HG03175 (cell line): Measurements from ENCODE around the gene SBF1.
"Not testable (repeated sequence)": the region's sequence is repeated elsewhere in the genome, so short reads cannot be mapped to it uniquely, and the experiment has no call there.

Source experiments
- ATAC-seq: cut with Tn5 transposase; IDR thresholded peaks from one replicate; pipeline ENCODE4 v1.9.1; 2021; ENCODE audit warnings: mild to moderate bottlenecking, moderate library complexity; ENCODE audit not compliant: unreplicated experiment

The SBF1 gene

DNA sequence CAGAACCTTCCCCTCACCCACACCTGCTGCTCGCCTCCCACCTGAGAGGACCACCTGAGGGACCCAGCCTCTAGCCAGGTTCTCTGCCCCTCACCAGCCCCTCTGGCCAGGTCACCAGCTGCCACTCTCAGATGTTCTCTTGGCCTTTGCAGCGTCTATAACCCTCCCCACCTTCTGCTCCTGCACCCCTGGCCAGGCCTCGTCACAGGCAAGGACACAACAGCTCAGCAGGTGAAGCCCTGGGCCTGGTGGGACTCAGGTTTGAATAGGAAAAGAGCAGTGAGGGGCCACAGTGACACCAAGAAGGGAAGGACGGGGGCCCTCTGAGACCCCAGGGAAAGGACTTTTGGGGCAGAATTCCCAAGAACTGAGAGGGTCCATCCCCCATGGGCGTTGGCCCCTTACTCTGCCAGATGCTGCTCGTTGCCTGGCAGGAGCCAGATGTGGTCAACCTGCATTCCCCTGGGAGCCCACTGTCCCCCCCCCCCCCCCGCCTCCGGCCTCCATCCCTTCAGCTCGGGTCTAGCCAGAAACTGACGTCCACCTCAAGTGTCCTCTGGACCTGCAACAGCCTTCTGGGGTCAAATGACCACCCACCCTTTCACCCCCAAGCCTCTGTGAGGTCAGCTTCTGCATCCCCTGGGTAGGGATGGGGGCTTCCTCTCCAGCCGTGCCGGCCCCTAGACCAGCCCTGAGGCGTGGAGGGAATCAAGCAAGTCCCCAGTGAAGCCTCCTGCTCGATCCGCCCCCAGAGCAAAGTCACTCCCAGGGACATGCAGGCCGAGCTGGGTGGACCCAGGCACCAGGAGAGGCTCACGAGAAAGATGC, 28.7 kb downstream of the SBF1 start:
- ATAC-seq, result no peak

GRCh38 chr22:50445071-50445879, 29.6 kb downstream of the SBF1 start:
- no peak for ATAC-seq

DNA sequence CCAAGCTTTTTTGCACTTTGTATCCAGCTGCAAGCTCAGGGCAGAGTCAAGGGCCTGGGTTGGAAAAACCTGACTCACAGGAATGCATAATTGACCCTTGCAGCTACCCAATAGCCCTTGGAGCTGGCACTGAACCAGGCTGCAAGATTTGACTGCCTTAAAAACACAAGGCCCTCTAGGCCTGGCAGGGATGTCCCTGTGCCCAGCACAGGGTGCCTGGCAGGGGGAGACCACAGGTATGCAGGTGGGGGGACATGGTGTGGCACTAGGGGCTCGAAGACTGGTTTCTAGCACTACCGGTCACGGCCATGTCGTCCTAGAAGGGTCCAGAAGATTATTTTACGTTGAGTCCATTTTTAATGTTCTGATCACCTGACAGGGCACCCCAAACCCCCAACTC, 30.2 kb downstream of the SBF1 start:
- ATAC-seq, result no peak

- no peak for ATAC-seq
Measured at GRCh38 chr22:50443801-50444625, 30.8 kb downstream of the SBF1 start.

DNA sequence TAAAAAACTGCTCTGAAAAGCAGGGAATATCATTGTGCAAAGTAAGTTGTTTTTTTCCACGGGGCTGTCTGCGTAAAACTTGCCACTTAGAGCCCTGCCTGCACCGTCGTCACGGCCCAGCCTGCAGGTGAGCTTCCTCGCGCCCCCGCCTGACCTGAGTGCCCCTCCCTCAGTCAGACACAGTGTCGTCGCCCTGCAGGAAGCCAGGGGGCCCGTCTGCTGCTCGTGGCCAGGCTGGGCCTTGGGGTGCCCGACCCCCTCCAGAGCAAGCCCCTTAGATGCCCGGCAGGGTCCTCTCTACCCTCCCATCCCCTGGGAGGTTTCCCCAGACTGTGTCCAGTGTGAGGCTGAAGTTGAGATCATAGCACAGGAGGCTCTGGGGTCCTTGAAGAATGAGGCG, 31.6 kb downstream of the SBF1 start:
- no peak for ATAC-seq

DNA sequence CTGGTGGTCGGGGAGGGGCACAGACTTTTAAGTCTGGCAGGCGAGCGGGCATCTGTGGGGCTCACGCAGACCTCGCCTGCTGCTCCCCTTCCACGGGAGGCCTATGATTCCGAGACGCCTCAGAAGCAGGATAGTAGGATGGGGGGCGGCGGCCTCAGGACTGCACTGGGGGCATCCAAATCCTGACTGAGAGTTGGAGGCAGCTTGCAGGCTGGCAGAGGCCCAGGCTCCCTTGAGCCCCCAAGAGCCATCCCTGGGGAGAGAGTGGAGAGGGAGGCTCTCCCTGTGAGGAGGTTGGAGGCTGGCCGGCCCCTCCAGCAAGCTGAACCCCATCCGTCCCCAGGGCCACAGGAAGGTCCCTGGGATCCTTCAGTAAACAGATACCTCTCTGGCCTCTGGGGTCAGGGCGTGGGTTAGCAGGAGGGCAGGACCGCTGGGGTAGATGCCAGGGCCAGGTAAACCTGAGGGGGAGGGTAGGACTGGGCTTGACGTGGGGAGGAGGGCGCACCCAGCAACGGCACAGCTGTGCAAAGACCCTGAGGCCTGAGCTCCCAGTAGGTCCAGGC, 33.3 kb downstream of the SBF1 start:
- no peak for ATAC-seq

DNA sequence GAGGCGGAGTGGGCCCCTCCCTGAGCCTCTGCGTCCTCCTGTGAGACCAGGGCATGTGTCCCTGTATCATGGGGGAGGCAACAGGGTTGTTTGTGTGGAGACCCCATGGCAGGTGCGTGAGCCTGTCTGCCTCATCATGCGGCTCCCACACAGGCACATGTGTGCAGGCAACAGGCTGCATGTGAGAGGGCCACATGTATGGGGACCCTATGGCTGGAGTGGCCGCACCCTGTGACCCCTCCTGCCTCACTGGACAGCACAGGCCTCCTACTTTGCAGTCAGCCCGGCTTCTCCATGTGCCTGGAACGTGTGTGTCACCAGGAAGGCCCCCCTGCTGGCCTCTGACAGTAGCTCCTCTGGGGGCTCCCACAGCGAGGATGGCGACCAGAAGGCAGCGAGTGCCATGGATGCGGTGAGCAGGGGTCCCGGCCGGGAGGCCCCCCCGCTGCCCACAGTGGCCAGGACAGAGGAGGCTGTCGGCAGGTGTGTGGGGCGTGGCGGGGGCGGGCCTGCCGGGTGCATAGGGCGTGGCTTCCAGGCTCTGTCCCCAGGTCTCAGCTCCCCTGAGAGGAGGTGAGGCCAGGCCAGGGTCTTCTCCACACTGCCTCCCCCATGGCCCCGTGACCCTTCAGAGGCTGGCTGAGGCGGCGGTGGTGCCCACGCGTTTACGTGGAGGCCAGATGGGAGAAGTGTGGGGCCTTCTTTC, 34.1 kb downstream of the SBF1 start:
- ATAC-seq, result no peak

GRCh38 chr22:50439871-50440331, 34.9 kb downstream of the SBF1 start:
- no peak for ATAC-seq

DNA sequence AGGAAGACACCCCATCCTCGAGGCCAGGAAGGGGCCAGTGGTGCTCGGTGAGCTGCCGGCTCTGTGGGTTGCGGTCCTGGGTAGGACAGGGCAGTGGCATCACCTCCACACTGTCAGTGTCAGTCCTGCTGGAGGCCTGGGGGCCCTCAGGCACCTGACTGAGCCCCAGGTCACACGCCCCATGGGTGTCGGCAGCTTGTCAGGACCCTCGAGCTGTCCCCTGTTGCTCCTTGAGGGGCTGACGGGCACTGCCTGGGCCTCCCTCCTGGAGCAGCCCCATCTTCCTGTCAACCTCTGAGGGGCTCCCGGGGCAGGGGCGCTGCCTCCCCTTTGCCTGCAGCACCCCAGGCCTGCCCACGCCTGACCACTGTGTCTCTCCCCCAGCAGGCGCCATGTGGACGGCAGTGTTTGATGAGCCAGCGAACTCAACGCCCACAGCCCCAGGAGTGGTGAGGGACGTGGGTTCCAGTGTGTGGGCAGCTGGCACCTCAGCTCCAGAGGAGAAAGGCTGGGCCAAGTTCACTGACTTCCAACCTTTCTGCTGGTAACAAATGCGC, 35.4 kb downstream of the SBF1 start:
- no peak for ATAC-seq

DNA sequence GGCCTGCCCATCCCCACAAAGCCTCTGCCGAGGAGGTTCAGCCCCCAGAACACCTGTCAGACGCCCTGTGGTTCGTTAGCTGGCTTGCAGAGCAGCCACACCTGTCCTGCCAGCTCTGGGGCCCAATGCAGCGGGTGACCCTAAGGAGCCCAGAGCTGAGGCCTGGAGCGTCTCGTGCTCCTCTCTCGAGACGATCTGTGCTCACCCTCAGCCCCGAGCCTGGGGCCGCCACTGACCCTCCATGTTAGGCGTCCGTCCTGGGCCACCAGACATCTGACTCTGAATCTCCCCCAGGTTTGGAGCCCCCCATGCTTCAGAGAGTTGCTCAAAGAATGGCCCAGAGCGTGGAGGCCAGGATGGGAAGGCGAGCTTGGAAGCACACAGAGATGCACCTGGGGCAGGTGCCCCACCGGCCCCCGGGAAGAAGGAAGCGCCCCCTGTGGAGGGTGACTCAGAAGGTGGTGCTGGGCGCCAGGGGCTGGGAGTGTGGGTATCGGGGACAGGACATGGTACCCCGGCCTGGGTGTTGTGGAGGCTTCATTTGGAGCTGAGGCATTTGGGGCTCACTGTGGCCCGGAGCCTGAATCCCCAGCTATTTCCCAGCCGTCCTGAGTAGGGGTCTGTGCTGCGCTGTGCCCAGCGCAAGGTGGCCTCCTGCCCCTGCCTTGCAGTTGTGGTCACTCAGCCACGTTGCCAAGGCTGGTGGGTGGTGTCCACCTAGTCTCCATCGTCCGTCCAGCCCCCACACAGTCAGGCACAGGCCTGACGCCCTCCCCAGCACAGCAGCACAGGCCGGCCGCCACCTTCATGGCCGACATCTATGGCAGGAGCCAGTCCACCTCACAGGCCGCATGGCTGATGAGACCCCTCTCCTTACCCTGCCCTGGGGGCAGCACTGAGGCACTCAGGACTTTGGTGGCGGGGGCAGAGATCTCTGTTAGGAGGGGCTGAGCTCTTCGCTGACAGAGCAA, 36.2 kb downstream of the SBF1 start:
- ATAC-seq, result no peak

DNA sequence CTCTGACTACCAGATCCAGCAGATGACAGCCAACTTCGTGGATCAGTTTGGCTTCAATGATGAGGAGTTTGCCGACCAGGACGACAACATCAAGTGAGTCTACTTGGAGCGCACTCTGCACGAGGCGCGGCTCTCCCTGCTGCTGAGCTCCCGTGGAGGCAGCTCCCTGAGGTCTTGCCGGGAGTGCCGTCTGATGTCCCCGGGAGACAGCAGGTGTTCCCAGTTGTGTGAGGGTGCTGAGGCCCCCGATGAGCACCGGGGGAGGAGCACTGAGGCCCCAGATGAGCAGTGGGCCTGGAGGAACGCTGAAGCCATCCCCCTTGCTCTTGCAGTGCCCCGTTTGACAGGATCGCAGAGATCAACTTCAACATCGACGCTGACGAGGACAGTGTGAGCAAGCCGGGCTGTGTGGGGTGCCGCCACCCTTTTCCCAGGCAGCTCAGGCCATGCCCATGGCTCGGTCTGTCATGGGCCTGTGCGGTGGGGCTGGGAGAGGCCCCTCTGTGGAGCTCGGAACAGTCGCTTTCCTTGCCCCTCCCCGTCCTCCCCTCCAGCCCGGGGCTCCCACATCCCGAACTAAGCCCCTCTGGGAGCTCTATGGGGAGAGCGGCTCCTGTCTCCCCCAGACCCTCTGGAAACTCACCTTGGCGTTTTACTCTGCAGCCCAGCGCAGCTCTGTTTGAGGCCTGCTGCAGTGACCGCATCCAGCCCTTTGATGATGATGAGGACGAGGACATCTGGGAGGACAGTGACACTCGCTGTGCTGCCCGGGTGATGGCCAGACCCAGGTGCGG, 37.1 kb downstream of the SBF1 start:
- no peak for ATAC-seq

- ATAC-seq, result no peak
Measured at GRCh38 chr22:50436841-50437341, 37.9 kb downstream of the SBF1 start.

DNA sequence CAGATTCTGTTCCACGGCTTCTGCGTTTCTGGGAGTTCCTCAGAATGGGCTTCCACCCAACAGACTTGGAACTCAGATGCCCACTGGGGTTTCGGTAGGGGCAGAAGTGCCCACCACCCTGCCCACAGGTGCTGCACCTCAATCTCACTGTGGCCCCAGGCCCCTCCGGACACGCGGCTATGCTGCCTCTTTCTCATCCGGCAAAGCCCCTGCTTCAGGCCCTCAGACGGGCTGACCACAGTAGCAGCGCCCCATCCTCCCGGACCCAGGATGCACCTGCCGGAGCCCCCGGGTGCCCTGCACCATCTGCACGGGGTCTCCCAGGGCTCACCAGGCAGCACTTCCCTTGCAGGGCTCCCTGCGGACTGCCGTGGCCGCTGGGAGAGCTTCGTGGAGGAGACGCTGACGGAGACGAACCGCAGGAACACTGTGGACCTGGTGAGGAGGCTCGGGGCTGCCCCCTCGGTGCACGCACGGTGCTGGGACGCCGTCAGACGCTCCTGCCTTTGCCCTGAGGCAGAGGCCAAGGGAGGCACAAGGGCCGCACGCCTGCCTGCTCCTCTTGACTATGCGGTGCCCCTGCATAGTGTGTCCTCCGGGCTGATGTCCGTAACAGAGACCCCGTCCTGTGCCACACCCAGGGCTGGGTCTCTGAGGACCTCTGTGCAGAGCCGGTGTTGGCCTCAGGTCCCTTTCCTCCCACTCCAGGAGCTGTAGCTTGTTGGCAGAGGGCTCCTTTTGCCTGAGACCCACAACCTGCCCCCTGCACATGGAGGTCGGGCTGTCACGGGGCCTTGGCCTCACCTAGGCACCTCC, 38.6 kb downstream of the SBF1 start:
- no peak for ATAC-seq

- no peak for ATAC-seq
Measured at GRCh38 chr22:50435291-50436014, 39.4 kb downstream of the SBF1 start.

- ATAC-seq, result no peak
Measured at GRCh38 chr22:50434849-50435248, 40.0 kb downstream of the SBF1 start.

DNA sequence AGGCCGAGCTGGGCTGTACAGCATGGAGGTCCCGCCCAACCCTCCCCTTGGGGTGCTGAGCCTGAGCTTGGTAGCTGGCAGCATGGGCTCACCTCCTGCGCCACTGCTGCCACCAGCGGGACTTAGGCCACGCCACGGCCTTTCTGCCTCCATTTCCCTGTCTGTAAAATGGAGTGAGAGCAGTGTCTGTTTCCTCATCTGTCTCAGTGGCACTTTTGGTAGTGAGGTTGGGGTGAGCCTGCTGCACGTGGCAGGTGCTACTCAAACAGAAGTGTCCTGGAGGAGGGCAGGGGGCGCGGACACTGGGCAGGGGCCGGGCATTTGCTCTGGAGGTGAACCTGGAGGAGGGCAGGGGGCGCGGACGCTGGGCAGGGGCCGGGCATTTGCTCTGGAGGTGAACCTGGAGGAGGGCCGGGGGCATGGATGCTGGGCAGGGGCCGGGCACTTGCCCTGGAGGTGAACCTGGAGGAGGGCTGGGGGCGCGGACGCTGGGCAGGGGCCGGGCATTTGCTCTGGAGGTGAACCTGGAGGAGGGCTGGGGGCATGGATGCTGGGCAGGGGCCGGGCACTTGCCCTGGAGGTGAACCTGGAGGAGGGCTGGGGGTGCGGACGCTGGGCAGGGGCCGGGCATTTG, 41.8 kb downstream of the SBF1 start:
- not testable (repeated sequence) for ATAC-seq
